ENCODE measurements around the gene SAMD13. TPM values are rescaled to one million over a fixed set of nuclear protein-coding genes. Genes with fewer than 3 reads are reported as not detected.
A peak's percentile ranks its signal among the peaks of the same experiment; 100 is the strongest.

SAMD13 gene
- total RNA-seq, 1 donor, result under 0.01 TPM

DNA sequence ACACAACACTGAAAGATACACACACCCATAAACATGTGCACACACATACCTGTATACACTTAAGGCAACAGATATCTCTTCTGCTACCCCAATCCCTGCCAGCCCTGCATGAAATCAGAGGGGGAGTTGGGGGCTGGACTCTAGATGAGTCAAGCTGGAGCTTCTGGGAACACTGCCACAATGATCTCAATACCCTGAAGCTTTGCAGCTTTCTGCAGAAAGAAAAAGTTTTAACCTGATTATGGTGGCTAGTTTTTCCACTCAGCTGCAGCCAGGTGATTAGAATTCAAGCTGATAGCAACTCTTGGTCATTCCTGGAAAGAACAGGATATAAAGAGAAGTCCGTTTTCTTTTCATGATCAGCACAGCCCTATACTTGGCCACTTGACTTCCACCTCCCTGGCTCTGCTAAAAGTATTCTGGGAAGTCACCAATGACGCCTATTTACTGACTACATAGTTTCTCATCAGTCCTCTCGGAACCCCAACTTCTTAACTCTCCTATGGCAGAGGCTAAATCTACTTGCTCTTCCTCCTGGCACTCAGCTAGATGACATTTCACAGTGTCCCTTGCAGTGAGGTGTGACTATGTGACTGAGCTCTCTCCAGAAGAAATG lies 76.1 kb downstream of the SAMD13 start:
- no peaks in the 10 kb centered on the region for H3K9me3 ChIP-seq (ENCODE audit: low read depth, low read length)
- no peaks in the 10 kb centered on the region for H3K79me2 ChIP-seq (ENCODE audit: insufficient read depth, low read length)
- TF ChIP-seq, protein P1, sequence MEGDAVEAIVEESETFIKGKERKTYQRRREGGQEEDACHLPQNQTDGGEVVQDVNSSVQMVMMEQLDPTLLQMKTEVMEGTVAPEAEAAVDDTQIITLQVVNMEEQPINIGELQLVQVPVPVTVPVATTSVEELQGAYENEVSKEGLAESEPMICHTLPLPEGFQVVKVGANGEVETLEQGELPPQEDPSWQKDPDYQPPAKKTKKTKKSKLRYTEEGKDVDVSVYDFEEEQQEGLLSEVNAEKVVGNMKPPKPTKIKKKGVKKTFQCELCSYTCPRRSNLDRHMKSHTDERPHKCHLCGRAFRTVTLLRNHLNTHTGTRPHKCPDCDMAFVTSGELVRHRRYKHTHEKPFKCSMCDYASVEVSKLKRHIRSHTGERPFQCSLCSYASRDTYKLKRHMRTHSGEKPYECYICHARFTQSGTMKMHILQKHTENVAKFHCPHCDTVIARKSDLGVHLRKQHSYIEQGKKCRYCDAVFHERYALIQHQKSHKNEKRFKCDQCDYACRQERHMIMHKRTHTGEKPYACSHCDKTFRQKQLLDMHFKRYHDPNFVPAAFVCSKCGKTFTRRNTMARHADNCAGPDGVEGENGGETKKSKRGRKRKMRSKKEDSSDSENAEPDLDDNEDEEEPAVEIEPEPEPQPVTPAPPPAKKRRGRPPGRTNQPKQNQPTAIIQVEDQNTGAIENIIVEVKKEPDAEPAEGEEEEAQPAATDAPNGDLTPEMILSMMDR (IDR thresholded peaks at IDR 0.05; ENCODE audit: extremely low read depth, low read depth, low read length), result no peak
- peak overlapping the region; percentile 49 for H3K27ac ChIP-seq (ENCODE audit: low read depth, low read length)
- peaks cover 54% of the 10 kb centered on the region for H3K4me1 ChIP-seq (ENCODE audit: insufficient read depth, low read length)
- no peak overlapping the region for H2AFZ ChIP-seq (ENCODE audit: low read length)
- no peaks in the 10 kb centered on the region for H3K36me3 ChIP-seq (ENCODE audit: insufficient read depth, low read length)
- H3K4me2 ChIP-seq (ENCODE audit: insufficient read depth, low read length), result peak overlapping the region; percentile 9
- H3K27me3 ChIP-seq (ENCODE audit: insufficient read depth, low read length), result no peaks in the 10 kb centered on the region
- H4K20me1 ChIP-seq (ENCODE audit: insufficient read depth, low read length), result no peaks in the 10 kb centered on the region
- no peak for DNase-seq (ENCODE audit: insufficient read length, low spot score, missing footprints)
- no peak overlapping the region for H3K4me3 ChIP-seq (ENCODE audit: insufficient read depth, low read length)

DNA sequence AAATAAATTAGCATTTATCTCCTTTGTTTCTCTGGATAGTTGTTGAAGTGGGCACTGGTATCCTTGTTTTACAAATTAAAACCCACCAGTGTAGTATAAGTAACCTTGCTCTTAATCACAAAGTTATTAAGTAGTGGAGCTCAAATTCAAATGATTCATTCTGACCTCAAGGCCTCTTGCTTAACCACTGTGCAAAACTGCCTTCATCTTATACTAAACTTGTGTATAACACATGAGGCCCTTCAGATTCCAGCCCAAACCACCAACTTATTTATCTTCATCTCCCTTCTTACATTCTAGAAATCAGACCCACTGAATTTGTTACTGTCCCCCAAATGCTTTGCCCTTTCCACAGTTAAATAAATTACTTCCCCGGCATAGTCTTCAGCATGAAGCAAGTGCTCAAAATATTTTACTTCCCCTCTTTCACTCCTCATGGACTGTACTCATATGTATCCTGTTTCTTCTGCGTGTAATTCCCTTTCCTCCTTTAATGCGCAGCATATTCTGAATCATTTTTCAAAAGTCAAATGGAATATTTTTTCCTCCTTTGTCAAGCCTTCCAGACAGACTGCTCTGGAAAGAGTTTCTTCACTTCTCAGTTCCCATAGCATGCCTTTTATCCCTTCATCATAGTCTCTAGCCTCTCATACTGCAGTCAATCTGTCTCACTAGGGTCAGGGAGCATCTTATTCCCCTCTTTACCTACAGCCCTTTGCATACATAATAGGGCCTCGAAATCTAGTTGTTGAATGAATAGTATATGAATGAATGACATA lies 77.8 kb downstream of the SAMD13 start:
- no peaks in the 10 kb centered on the region for H3K27me3 ChIP-seq (ENCODE audit: insufficient read depth, low read length)
- H3K36me3 ChIP-seq (ENCODE audit: insufficient read depth, low read length), result no peaks in the 10 kb centered on the region
- no peaks in the 10 kb centered on the region for H3K9me3 ChIP-seq (ENCODE audit: low read depth, low read length)
- H2AFZ ChIP-seq (ENCODE audit: low read length), result no peak overlapping the region
- TF ChIP-seq, protein P1 (IDR thresholded peaks at IDR 0.05; ENCODE audit: extremely low read depth, low read depth, low read length), result no peak
- H3K4me3 ChIP-seq (ENCODE audit: insufficient read depth, low read length), result no peak overlapping the region
- no peaks in the 10 kb centered on the region for H4K20me1 ChIP-seq (ENCODE audit: insufficient read depth, low read length)
- H3K27ac ChIP-seq (ENCODE audit: low read depth, low read length), result peak overlapping the region; percentile 46
- no peak for DNase-seq (ENCODE audit: insufficient read length, low spot score, missing footprints)
- peaks cover 54% of the 10 kb centered on the region for H3K4me1 ChIP-seq (ENCODE audit: insufficient read depth, low read length)
- H3K79me2 ChIP-seq (ENCODE audit: insufficient read depth, low read length), result no peaks in the 10 kb centered on the region
- peak overlapping the region; percentile 41 for H3K4me2 ChIP-seq (ENCODE audit: insufficient read depth, low read length)

DNA sequence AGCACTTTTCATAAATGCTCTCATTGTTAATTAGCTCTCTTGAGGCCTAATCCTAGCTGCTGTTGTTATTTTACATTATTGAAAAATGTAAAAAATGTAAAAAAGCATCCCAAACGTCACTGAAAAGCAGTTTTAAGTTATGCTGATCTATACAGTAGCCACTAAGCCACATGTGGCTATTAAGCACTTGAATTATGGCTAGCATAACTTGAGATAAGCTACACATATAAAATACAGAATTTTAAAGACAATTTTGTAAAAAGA lies 78.3 kb downstream of the SAMD13 start:
- no peak overlapping the region for H3K27ac ChIP-seq (ENCODE audit: low read depth, low read length)
- TF ChIP-seq, protein P1 (IDR thresholded peaks at IDR 0.05; ENCODE audit: extremely low read depth, low read depth, low read length), result no peak
- no peak overlapping the region for H3K4me2 ChIP-seq (ENCODE audit: insufficient read depth, low read length)
- H3K4me1 ChIP-seq (ENCODE audit: insufficient read depth, low read length), result peaks cover 51% of the 10 kb centered on the region
- DNase-seq (ENCODE audit: insufficient read length, low spot score, missing footprints), result no peak
- no peaks in the 10 kb centered on the region for H3K27me3 ChIP-seq (ENCODE audit: insufficient read depth, low read length)
- no peaks in the 10 kb centered on the region for H3K9me3 ChIP-seq (ENCODE audit: low read depth, low read length)
- no peak overlapping the region for H2AFZ ChIP-seq (ENCODE audit: low read length)
- no peaks in the 10 kb centered on the region for H3K79me2 ChIP-seq (ENCODE audit: insufficient read depth, low read length)
- H3K36me3 ChIP-seq (ENCODE audit: insufficient read depth, low read length), result no peaks in the 10 kb centered on the region
- no peaks in the 10 kb centered on the region for H4K20me1 ChIP-seq (ENCODE audit: insufficient read depth, low read length)
- no peak overlapping the region for H3K4me3 ChIP-seq (ENCODE audit: insufficient read depth, low read length)

DNA sequence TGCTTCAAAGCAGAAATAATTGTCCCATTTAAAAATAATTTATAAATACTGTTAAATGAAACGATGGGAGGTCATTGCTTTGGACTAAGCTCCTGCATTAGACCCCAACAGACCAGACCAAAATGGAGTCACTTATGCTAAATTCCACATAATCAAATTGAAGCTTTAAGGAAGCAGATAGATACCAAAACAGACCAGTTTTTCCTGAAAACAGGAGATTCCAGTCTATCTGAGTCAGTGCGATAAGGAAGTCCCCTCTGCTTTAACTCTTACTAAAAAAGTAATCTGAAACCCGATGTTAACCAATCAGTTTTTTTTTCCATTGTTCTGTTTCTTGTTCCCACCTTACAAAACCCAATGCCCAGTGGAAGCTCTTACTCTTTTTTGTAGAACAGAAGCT lies 80.6 kb downstream of the SAMD13 start:
- Histone ChIP-seq H3K9me3 (ENCODE audit: low read depth, low read length) (no peaks in the 10 kb centered on the region), H2AFZ (ENCODE audit: low read length) (no peak overlapping the region), H3K27ac (ENCODE audit: low read depth, low read length) (no peak overlapping the region), H3K36me3 (ENCODE audit: insufficient read depth, low read length) (no peaks in the 10 kb centered on the region), H4K20me1 (ENCODE audit: insufficient read depth, low read length) (no peaks in the 10 kb centered on the region), H3K4me3 (ENCODE audit: insufficient read depth, low read length) (no peak overlapping the region), H3K4me2 (ENCODE audit: insufficient read depth, low read length) (no peak overlapping the region), H3K4me1 (ENCODE audit: insufficient read depth, low read length) (peaks cover 29% of the 10 kb centered on the region), H3K27me3 (ENCODE audit: insufficient read depth, low read length) (no peaks in the 10 kb centered on the region), H3K79me2 (ENCODE audit: insufficient read depth, low read length) (no peaks in the 10 kb centered on the region)
- TF ChIP-seq, protein P1 (IDR thresholded peaks at IDR 0.05; ENCODE audit: extremely low read depth, low read depth, low read length), result no peak
- no peak for DNase-seq (ENCODE audit: insufficient read length, low spot score, missing footprints)

All from osteoblast (primary cell).